ENCODE results near the gene UBALD1.

GRCh38 chr16:4593086-4593485 lies 21.6 kb downstream of the UBALD1 start:
- TF ChIP-seq POLR2A (IDR thresholded peaks at IDR 0.05; ENCODE audit: low read length) (no peak), GATA1 (IDR thresholded peaks at IDR 0.05; ENCODE audit: low read depth, low read length) (no peak)

All from erythroblast (primary cell).